H1 (cell line): ENCODE data around the gene SEMA4D. TPM values are rescaled to one million over a fixed set of nuclear protein-coding genes. Genes with fewer than 3 reads are reported as not detected.
A peak's percentile ranks its signal among the peaks of the same experiment; 100 is the strongest.

Experiments
- CTCF ChIA-PET: fragments of 300-600 bp; sonication (Branson Sonifier 250); formaldehyde crosslinking; loops from one replicate; lab custom pipeline; 2021; ENCODE audit not compliant: partially characterized antibody; lab: Charles Lee
- POLR2A ChIA-PET: fragments of 300-600 bp; sonication (Branson Sonifier 250); formaldehyde crosslinking; loops from one replicate; lab custom pipeline; 2021; ENCODE audit warnings: inconsistent platforms; ENCODE audit not compliant: partially characterized antibody; lab: Charles Lee
- DNase-seq, 2 experiments: peaks; one replicate each; pipeline versions ENCODE4 v3.0.0 to v3.0.0-alpha.2; 2010 to 2022; ENCODE audit warnings: low spot score in 2 of 2, low read depth in 1 of 2, mixed read lengths in 1 of 2
- FAIRE-seq: peaks from 2 replicates; lab custom pipeline; 2011; peaks lifted over from hg19 to GRCh38; lab: Jason Lieb, UNC
- H2AFZ ChIP-seq: 2 replicates; pipeline ENCODE4 v1.8.1; 2012; ENCODE audit warnings: low read length, inconsistent platforms
- H2AK5ac ChIP-seq: 2 replicates; pipeline ENCODE4 v1.6.1; 2013; ENCODE audit warnings: low read depth, low read length
- H2BK120ac ChIP-seq: replicated peaks from 2 replicates; pipeline ENCODE3; 2013; ENCODE audit warnings: low read depth, low read length, inconsistent platforms
- H2BK12ac ChIP-seq: 2 replicates; pipeline ENCODE4 v1.6.1; 2013; ENCODE audit warnings: low read depth, low read length
- H2BK15ac ChIP-seq: 2 replicates; pipeline ENCODE4 v1.6.1; 2013; ENCODE audit warnings: low read length
- H2BK20ac ChIP-seq: 2 replicates; pipeline ENCODE4 v1.6.1; 2013; ENCODE audit warnings: low read length
- H2BK5ac ChIP-seq: 2 replicates; pipeline ENCODE4 v1.6.1; 2013; ENCODE audit warnings: low read depth, low read length
- H3K14ac ChIP-seq: 2 replicates; pipeline ENCODE4 v1.6.1; 2013; ENCODE audit warnings: inconsistent platforms; ENCODE audit not compliant: insufficient read length
- H3K18ac ChIP-seq: 2 replicates; pipeline ENCODE4 v1.6.1; 2013; ENCODE audit warnings: low read length; ENCODE audit errors: extremely low read depth
- H3K23ac ChIP-seq: 2 replicates; pipeline ENCODE4 v1.6.1; 2013; ENCODE audit warnings: inconsistent platforms; ENCODE audit not compliant: insufficient read length
- H3K23me2 ChIP-seq: 2 replicates; pipeline ENCODE4 v1.6.1; 2013; ENCODE audit warnings: low read depth, low read length
- H3K27ac ChIP-seq: 2 replicates; pipeline ENCODE4 v1.6.1; 2011; ENCODE audit warnings: low read depth, low read length, inconsistent platforms
- H3K27me3 ChIP-seq, 4 experiments: replicated peaks in 1 of 4; 1 replicate in 1 of 4; 2 replicates in 3 of 4; pipeline versions ENCODE4 v1.6.1 to v1.8.1; 2011 to 2013; ENCODE audit warnings: low read length in 3 of 4, mild to moderate bottlenecking in 3 of 4, inconsistent platforms in 2 of 4, mixed read lengths in 2 of 4, moderate library complexity in 1 of 4; ENCODE audit not compliant: control insufficient read depth in 3 of 4, insufficient read depth in 3 of 4; ENCODE audit errors: extremely low read depth in 1 of 4
- H3K36me3 ChIP-seq, 4 experiments: 2 replicates each; pipeline versions ENCODE4 v1.6.1 to v1.8.1; 2011 to 2013; ENCODE audit warnings: mild to moderate bottlenecking in 4 of 4, low read length in 3 of 4, moderate library complexity in 2 of 4, control low read depth in 1 of 4, inconsistent platforms in 1 of 4; ENCODE audit not compliant: insufficient read depth in 4 of 4, control insufficient read depth in 2 of 4
- H3K4ac ChIP-seq: replicated peaks from 2 replicates; pipeline ENCODE3; 2013; ENCODE audit warnings: low read length, low read depth, mixed read lengths, inconsistent platforms; ENCODE audit not compliant: insufficient read length
- H3K4me1 ChIP-seq, 4 experiments: replicated peaks in 1 of 4; 1 replicate in 1 of 4; 2 replicates in 3 of 4; pipeline versions ENCODE4 v1.6.1 to v1.8.1; 2011 to 2013; ENCODE audit warnings: low read length in 3 of 4, inconsistent platforms in 2 of 4, mixed read lengths in 1 of 4; ENCODE audit not compliant: insufficient read depth in 4 of 4, control insufficient read depth in 3 of 4
- H3K4me2 ChIP-seq, 2 experiments: 2 replicates each; pipeline versions ENCODE4 v1.6.1 to v1.8.1; 2011 to 2013; ENCODE audit warnings: low read depth in 2 of 2, low read length in 2 of 2, control low read depth in 1 of 2, inconsistent platforms in 1 of 2, mild to moderate bottlenecking in 1 of 2; ENCODE audit not compliant: insufficient read depth in 1 of 2
- H3K4me3 ChIP-seq, 4 experiments: fragments of 200-600, 300-600 bp in 1 of 4; sonication (generic), shearing (Covaris generic), sonication (Bioruptor Twin) in 1 of 4; 2 replicates each; pipeline versions ENCODE4 v1.5.1 to v1.8.1; 2011 to 2016; ENCODE audit warnings: low read length in 4 of 4, low read depth in 3 of 4, control low read depth in 2 of 4, inconsistent platforms in 2 of 4, mild to moderate bottlenecking in 2 of 4, mixed read lengths in 1 of 4, moderate library complexity in 1 of 4; ENCODE audit not compliant: insufficient read depth in 2 of 4; ENCODE audit errors: extremely low read depth in 1 of 4
- H3K56ac ChIP-seq: replicated peaks from 2 replicates; pipeline ENCODE3; 2013; ENCODE audit warnings: low read depth, mild to moderate bottlenecking, mixed read lengths, low read length, inconsistent platforms; ENCODE audit not compliant: insufficient read length
- H3K79me1 ChIP-seq: 2 replicates; pipeline ENCODE4 v1.6.1; 2013; ENCODE audit warnings: low read depth, low read length, control low read depth
- H3K79me2 ChIP-seq, 2 experiments: 2 replicates each; pipeline versions ENCODE4 v1.6.1 to v1.8.1; 2012 to 2013; ENCODE audit warnings: low read length in 2 of 2, mild to moderate bottlenecking in 2 of 2, inconsistent platforms in 1 of 2; ENCODE audit not compliant: insufficient read depth in 2 of 2, control insufficient read depth in 1 of 2
- H3K9ac ChIP-seq, 4 experiments: replicated peaks in 1 of 4; 1 replicate in 1 of 4; 2 replicates in 3 of 4; pipeline versions ENCODE4 v1.6.1 to v1.8.1; 2011 to 2013; ENCODE audit warnings: low read depth in 3 of 4, low read length in 3 of 4, control low read depth in 2 of 4, mild to moderate bottlenecking in 2 of 4, moderate library complexity in 2 of 4, inconsistent platforms in 1 of 4; ENCODE audit errors: extremely low read depth in 1 of 4
- H3K9me3 ChIP-seq, 2 experiments: 2 replicates each; pipeline versions ENCODE4 v1.6.1 to v1.8.1; 2012 to 2013; ENCODE audit warnings: mild to moderate bottlenecking in 2 of 2, moderate library complexity in 2 of 2, control low read depth in 1 of 2, inconsistent platforms in 1 of 2, low read depth in 1 of 2, low read length in 1 of 2, mixed read lengths in 1 of 2; ENCODE audit not compliant: insufficient read depth in 2 of 2
- H4K20me1 ChIP-seq, 2 experiments: replicated peaks in 1 of 2; 2 replicates each; pipeline versions ENCODE3 to v1.8.1; 2011 to 2013; ENCODE audit warnings: inconsistent platforms in 2 of 2, low read length in 2 of 2, mild to moderate bottlenecking in 1 of 2; ENCODE audit not compliant: insufficient read depth in 2 of 2, control insufficient read depth in 1 of 2
- H4K5ac ChIP-seq: 2 replicates; pipeline ENCODE4 v1.6.1; 2013; ENCODE audit warnings: low read length, low read depth, mixed read lengths, inconsistent platforms; ENCODE audit not compliant: insufficient read length
- H4K8ac ChIP-seq: 2 replicates; pipeline ENCODE4 v1.8.0; 2013; ENCODE audit warnings: mild to moderate bottlenecking, moderate library complexity, low read length, inconsistent platforms; ENCODE audit not compliant: insufficient read depth; ENCODE audit errors: extremely low read depth
- H4K91ac ChIP-seq: replicated peaks from 2 replicates; pipeline ENCODE3; 2013; ENCODE audit warnings: low read length, mixed read lengths, inconsistent platforms; ENCODE audit not compliant: insufficient read length
- EGR1 ChIP-seq: IDR thresholded peaks from 2 replicates; pipeline ENCODE4 v1.6.1; 2011; ENCODE audit warnings: low read depth, low read length, borderline replicate concordance
- FOSL1 ChIP-seq: IDR thresholded peaks from 2 replicates; pipeline ENCODE4 v1.6.1; 2011; ENCODE audit warnings: mild to moderate bottlenecking, low read depth, low read length, moderate library complexity; ENCODE audit not compliant: insufficient read depth
- MAFK ChIP-seq: IDR thresholded peaks from 2 replicates; pipeline ENCODE4 v1.6.1; 2012; ENCODE audit warnings: low read depth, mild to moderate bottlenecking, improper control_type of control experiment, low read length
- NANOG ChIP-seq: IDR thresholded peaks from 2 replicates; pipeline ENCODE4 v1.6.1; 2011; ENCODE audit warnings: low read length, low read depth, mild to moderate bottlenecking, inconsistent platforms; ENCODE audit not compliant: insufficient read depth, poor library complexity, severe bottlenecking
- POU5F1 ChIP-seq: IDR thresholded peaks from 2 replicates; pipeline ENCODE4 v1.6.1; 2011; ENCODE audit warnings: low read depth, mild to moderate bottlenecking, low read length, moderate library complexity
- RAD21 ChIP-seq, 2 experiments: IDR thresholded peaks in 1 of 2; conservative IDR thresholded peaks in 1 of 2; 2 replicates each; pipeline ENCODE4 v1.6.1; 2011; ENCODE audit warnings: low read depth in 2 of 2, low read length in 2 of 2, improper control_type of control experiment in 1 of 2, inconsistent platforms in 1 of 2, mild to moderate bottlenecking in 1 of 2, moderate library complexity in 1 of 2
- SP1 ChIP-seq: IDR thresholded peaks from 2 replicates; pipeline ENCODE4 v1.6.1; 2011; ENCODE audit warnings: low read depth, low read length
- SP2 ChIP-seq: IDR thresholded peaks from 2 replicates; pipeline ENCODE4 v1.6.1; 2012; ENCODE audit warnings: mild to moderate bottlenecking, low read length, inconsistent platforms
- TBP ChIP-seq: IDR thresholded peaks from 2 replicates; pipeline ENCODE4 v1.6.1; 2011; ENCODE audit warnings: low read depth, low read length, improper control_type of control experiment
- ZNF274 ChIP-seq: IDR thresholded peaks from 2 replicates; pipeline ENCODE4 v1.7.0; 2012; ENCODE audit warnings: low read length, borderline replicate concordance; ENCODE audit errors: extremely low read depth
- WGBS, 2 experiments: shearing (Covaris generic) in 1 of 2; methylation state at CpG; one replicate each; pipeline versions ENCODE4 v1.1.6 to v1.1.7; 2013 to 2015; ENCODE audit warnings: low lambda C conversion rate in 2 of 2, mixed read lengths in 2 of 2, inconsistent platforms in 1 of 2, low coverage in 1 of 2, missing lambda C conversion rate in 1 of 2; ENCODE audit not compliant: insufficient replicate concordance in 2 of 2, insufficient coverage in 1 of 2, insufficient read length in 1 of 2; ENCODE audit errors: extremely low coverage in 1 of 2, missing lambda C conversion rate in 1 of 2; 5-methylcytosine and 5-hydroxymethylcytosine counted together
- polyA plus RNA-seq, 7 experiments: library from polyadenylated mRNA; depleted of rRNA in 3 of 7; stranded (reverse) in 5 of 7; unstranded in 2 of 7; fragments of >200 nt in 5 of 7; fragments of 200-250 nt in 2 of 7; gene quantifications; 1 replicate in 5 of 7; 2 replicates in 1 of 7; 4 replicates in 1 of 7; pipeline versions ENCODE4 v1.2.1 to v1.2.3, GENCODE V29; 2011 to 2013; ENCODE audit warnings: missing spikeins in 2 of 7, mixed read lengths in 2 of 7
- total RNA-seq: library from RNA; stranded (reverse); fragmentation: NEBNext Ultra II Directional; extraction: Animal tissue kit (Norgen Biotek cat#: 25700); gene quantifications from 2 replicates; pipeline ENCODE4 v1.2.1, GENCODE V29; 2021

The SEMA4D gene
- total and polyA plus RNA-seq, 2 of the 8 experiments (the other 6 are each of a cell fraction or from before 2014, with no cell fraction given), result 21.0 to 70.4 TPM

- no peaks in the 10 kb centered on the region for H3K27me3 ChIP-seq
- no peak overlapping the region for H4K91ac ChIP-seq
- 0 out of 2 replicates have a peak overlapping the region, but pooled peaks have one; percentile 2 for H3K27ac ChIP-seq
- peaks cover 4 to 91% of the 10 kb centered on the region in 2 experiments for H3K79me2 ChIP-seq
- 0 out of 2 replicates have a peak overlapping the region, but pooled peaks have one; percentile 53 for H2BK20ac ChIP-seq
- no peak overlapping the region for H2BK120ac ChIP-seq
- H2AK5ac ChIP-seq, result no peak overlapping the region
- no peak overlapping the region for H2BK12ac ChIP-seq
- POLR2A ChIA-PET, result no interaction called here
- CTCF ChIA-PET, result interaction anchor here (1.0 to 1.4 kb wide), 2 partner anchors 20 to 100 kb away, joined by 3 read pairs; no protein-coding TSS in a partner anchor
- FAIRE-seq (no peak), DNase-seq (no peak)
- TF ChIP-seq MAFK, result no peak
- TF ChIP-seq SP1, result no peak
- no peak for TF ChIP-seq NANOG
- TF ChIP-seq POU5F1, result no peak
- TF ChIP-seq ZNF274, result no peak
- TF ChIP-seq FOSL1, result no peak
- no peak for TF ChIP-seq RAD21 (IDR thresholded peaks at IDR 0.05 in 1 of 2, conservative IDR thresholded peaks at IDR 0.05 in 1 of 2; ENCODE audit: low read depth in 2 of 2, low read length in 2 of 2)
- TF ChIP-seq TBP, result no peak
- TF ChIP-seq SP2, result no peak
- TF ChIP-seq EGR1, result no peak
- H3K9me3 ChIP-seq, result no peaks in the 10 kb centered on the region
- no peak overlapping the region for H3K4me2 ChIP-seq
- H3K4me1 ChIP-seq, result peaks cover 20 to 47% (median 28%) of the 10 kb centered on the region in 4 experiments
- H3K23ac ChIP-seq, result no peak overlapping the region
- H3K14ac ChIP-seq, result no peak overlapping the region
- no peaks in the 10 kb centered on the region for H3K23me2 ChIP-seq
- no peak overlapping the region for H2BK15ac ChIP-seq
- no peak overlapping the region for H4K5ac ChIP-seq
- no peak overlapping the region for H4K8ac ChIP-seq
- H3K18ac ChIP-seq, result no peak overlapping the region
- H2BK5ac ChIP-seq, result no peak overlapping the region
- 0 out of 8 replicates have a peak, but pooled peaks cover 0 to 3% (median 0%) of the 10 kb centered on the region in 4 experiments for H3K36me3 ChIP-seq
- H3K4ac ChIP-seq, result no peak overlapping the region
- no peak overlapping the region for H3K4me3 ChIP-seq
- no peak overlapping the region for H3K56ac ChIP-seq
- no peak overlapping the region for H3K9ac ChIP-seq
- H3K79me1 ChIP-seq, result peaks cover 41% of the 10 kb centered on the region
- peaks cover 9 to 14% of the 10 kb centered on the region in 2 experiments for H4K20me1 ChIP-seq
- no peak overlapping the region for H2AFZ ChIP-seq
- 85% methylated on average over 7 of the region's 7 CpGs; no CpG with 5 or more reads in 1 of the 2 experiments for WGBS, 2 experiments
Measured at GRCh38 chr9:89464300-89464901, 33.5 kb downstream of the SEMA4D start.
